Right cardiac atrium (tissue), 5 donors: ENCODE data around the gene CYP3A7. TPM values are rescaled to one million over a fixed set of nuclear protein-coding genes. Genes with fewer than 3 reads are reported as not detected.
A peak's percentile ranks its signal among the peaks of the same experiment; 100 is the strongest.
"Not testable (repeated sequence)": the region's sequence is repeated elsewhere in the genome, so short reads cannot be mapped to it uniquely, and the experiment has no call there.

Source experiments
- ATAC-seq, 2 donors: fragments of 200-7000 bp; cut with Tn5 transposase; one replicate each; pipeline versions ENCODE4 v1.8.0 to v1.9.1; 2020; ENCODE audit warnings: moderate library complexity in 2 of 2, mild to moderate bottlenecking in 1 of 2
- DNase-seq, 3 donors: peaks; one replicate each; pipeline ENCODE4 v3.0.0-alpha.2; 2020
- H3K27ac ChIP-seq: one replicate; pipeline ENCODE4 v1.5.1; 2013; ENCODE audit warnings: mild to moderate bottlenecking, low read length, control low read depth, moderate library complexity
- H3K27me3 ChIP-seq: one replicate; pipeline ENCODE4 v1.6.1; 2013; ENCODE audit not compliant: control insufficient read depth, insufficient read depth
- H3K4me1 ChIP-seq: one replicate; pipeline ENCODE4 v1.6.1; 2013; ENCODE audit warnings: low read length; ENCODE audit not compliant: control insufficient read depth, insufficient read depth
- H3K4me3 ChIP-seq: one replicate; pipeline ENCODE4 v1.5.1; 2013; ENCODE audit warnings: low read length, control low read depth
- H3K9me3 ChIP-seq: one replicate; pipeline ENCODE4 v1.6.1; 2013; ENCODE audit warnings: low read length; ENCODE audit not compliant: control insufficient read depth
- WGBS: extraction: QIAGEN DNeasy Blood & Tissue Kit; methylation state at CpG from one replicate; pipeline ENCODE4 v1.1.7; 2013; 5-methylcytosine and 5-hydroxymethylcytosine counted together
- intact Hi-C, 4 donors: fragments of 100-400 bp; cut with DNase I; formaldehyde crosslinking; loops; one replicate each; pipeline versions ENCODE4 v1.11.0 to v1.14.0; 2022 to 2023
- polyA plus RNA-seq: library from polyadenylated mRNA; stranded (reverse); fragments of 200-250 nt; gene quantifications from one replicate; pipeline ENCODE4 v1.2.3, GENCODE V29; 2013
- total RNA-seq, 4 donors: library from RNA; stranded (reverse); fragmentation: NEBNext Ultra II Directional; extraction: Animal tissue kit (Norgen Biotek cat#: 25700); gene quantifications; one replicate each; pipeline ENCODE4 v1.2.1, GENCODE V29; 2021
- donor health status: healthy with polysubstance abuse.
- donor health status: DM: no; HTN: yes; CAD: no.
- donor health status: DM: no; HTN: no; CAD: no.
- donor health status: DM: no; HTN: yes; CAD: no; lungs with severe emphysema.
- donor health status: DM: yes; HTN: yes; CAD: no.

CYP3A7 gene
- total and polyA plus RNA-seq, 5 donors = not detected

GRCh38 chr7:99698867-99699730, 35.9 kb downstream of the CYP3A7 start:
- H3K27me3 ChIP-seq, H3K4me3 ChIP-seq, H3K27ac ChIP-seq, intact Hi-C loops, H3K4me1 ChIP-seq, H3K9me3 ChIP-seq, DNase-seq: not testable (repeated sequence)
- WGBS = 36% methylated on average over 6 of the region's 6 CpGs
- ATAC-seq = peak in 1 of 2 donors; percentile 76

GRCh38 chr7:99694912-99695304, 40.1 kb downstream of the CYP3A7 start:
- ATAC-seq = no peak
- H3K27me3 ChIP-seq = no peaks in the 10 kb centered on the region
- no peaks in the 10 kb centered on the region for H3K4me1 ChIP-seq
- H3K4me3 ChIP-seq = no peak overlapping the region
- intact Hi-C loops = no loop called here
- DNase-seq = no peak
- WGBS = 92% methylated on average over 1 of the region's 1 CpG
- H3K9me3 ChIP-seq = no peaks in the 10 kb centered on the region
- no peak overlapping the region for H3K27ac ChIP-seq

- H3K9me3 ChIP-seq = no peaks in the 10 kb centered on the region
- no peak for DNase-seq
- H3K27ac ChIP-seq = no peak overlapping the region
- no peaks in the 10 kb centered on the region for H3K4me1 ChIP-seq
- 78% methylated on average over 5 of the region's 5 CpGs for WGBS
- intact Hi-C loops = no loop called here
- H3K4me3 ChIP-seq = no peak overlapping the region
- no peak for ATAC-seq
- no peaks in the 10 kb centered on the region for H3K27me3 ChIP-seq
Observed at GRCh38 chr7:99694201-99694911, 40.6 kb downstream of the CYP3A7 start.

GRCh38 chr7:99693427-99694200, 41.4 kb downstream of the CYP3A7 start:
- H3K4me3 ChIP-seq = no peak overlapping the region
- H3K4me1 ChIP-seq = no peaks in the 10 kb centered on the region
- H3K9me3 ChIP-seq = no peaks in the 10 kb centered on the region
- no peaks in the 10 kb centered on the region for H3K27me3 ChIP-seq
- no peak for DNase-seq
- H3K27ac ChIP-seq = no peak overlapping the region
- ATAC-seq = no peak
- intact Hi-C loops = no loop called here
- WGBS = 38% methylated on average over 9 of the region's 9 CpGs

- H3K27ac ChIP-seq = no peak overlapping the region
- no peaks in the 10 kb centered on the region for H3K4me1 ChIP-seq
- no peaks in the 10 kb centered on the region for H3K9me3 ChIP-seq
- no peak overlapping the region for H3K4me3 ChIP-seq
- DNase-seq (no peak), ATAC-seq (no peak)
- WGBS = 44% methylated on average over 5 of the region's 5 CpGs
- H3K27me3 ChIP-seq = no peaks in the 10 kb centered on the region
- intact Hi-C loops = no loop called here
Observed at GRCh38 chr7:99693100-99693426, 41.9 kb downstream of the CYP3A7 start.

- H3K4me1 ChIP-seq, ATAC-seq, H3K9me3 ChIP-seq, DNase-seq, intact Hi-C loops, H3K4me3 ChIP-seq, H3K27ac ChIP-seq, H3K27me3 ChIP-seq: not testable (repeated sequence)
- WGBS = 79% methylated on average over 6 of the region's 6 CpGs
Observed at GRCh38 chr7:99692563-99692962, 42.4 kb downstream of the CYP3A7 start.

GRCh38 chr7:99691658-99692057, 43.3 kb downstream of the CYP3A7 start:
- H3K27me3 ChIP-seq, ATAC-seq, intact Hi-C loops, H3K4me3 ChIP-seq, H3K27ac ChIP-seq, DNase-seq, H3K9me3 ChIP-seq, H3K4me1 ChIP-seq: not testable (repeated sequence)
- WGBS = 89% methylated on average over 1 of the region's 1 CpG

GRCh38 chr7:99690918-99691317, 44.1 kb downstream of the CYP3A7 start:
- H3K27me3 ChIP-seq, H3K4me1 ChIP-seq, DNase-seq, ATAC-seq, H3K4me3 ChIP-seq, H3K27ac ChIP-seq, H3K9me3 ChIP-seq, intact Hi-C loops: not testable (repeated sequence)
- 99% methylated on average over 3 of the region's 4 CpGs for WGBS

GRCh38 chr7:99685871-99686608, 49.0 kb downstream of the CYP3A7 start:
- H3K9me3 ChIP-seq, H3K27me3 ChIP-seq, DNase-seq, H3K4me3 ChIP-seq, H3K27ac ChIP-seq, intact Hi-C loops, H3K4me1 ChIP-seq, ATAC-seq: not testable (repeated sequence)
- 90% methylated on average over 14 of the region's 14 CpGs for WGBS

- intact Hi-C loops = no loop called here
- Histone ChIP-seq H3K4me3 (no peak overlapping the region), H3K4me1 (no peaks in the 10 kb centered on the region), H3K9me3 (peaks cover 2% of the 10 kb centered on the region), H3K27me3 (no peaks in the 10 kb centered on the region), H3K27ac (no peak overlapping the region)
- ATAC-seq (no peak), DNase-seq (no peak)
- 93% methylated on average over 9 of the region's 9 CpGs for WGBS
Observed at GRCh38 chr7:99685129-99685758, 49.8 kb downstream of the CYP3A7 start.
